Activated CD4-positive, alpha-beta memory T cell treated with anti-CD3 and anti-CD28 coated beads for 36 hours (primary cell): ENCODE data around the gene BTBD16. TPM values are rescaled to one million over a fixed set of nuclear protein-coding genes. Genes with fewer than 3 reads are reported as not detected.

Source experiments
- CTCF ChIA-PET: fragments of 350-600 bp; sonication (Branson Sonifier 250); formaldehyde crosslinking; loops from one replicate; lab custom pipeline; 2021; ENCODE audit warnings: antibody characterized with exemption, inconsistent platforms; lab: Charles Lee
- POLR2A ChIA-PET: fragments of 350-600 bp; sonication (Branson Sonifier 250); formaldehyde crosslinking; loops from one replicate; lab custom pipeline; 2021; ENCODE audit warnings: antibody characterized with exemption; lab: Charles Lee
- DNase-seq: peaks from one replicate; pipeline ENCODE4 v3.0.0-alpha.2; 2020
- H3K27ac Mint-ChIP-seq: one replicate; pipeline ENCODE4 v1.8.0; 2021; ENCODE audit warnings: mixed read lengths
- H3K27me3 Mint-ChIP-seq: one replicate; pipeline ENCODE4 v1.8.0; 2021; ENCODE audit warnings: mixed read lengths
- H3K36me3 Mint-ChIP-seq: one replicate; pipeline ENCODE4 v1.8.0; 2021; ENCODE audit warnings: mixed read lengths
- H3K4me1 Mint-ChIP-seq: one replicate; pipeline ENCODE4 v1.8.0; 2021; ENCODE audit warnings: low read depth, mixed read lengths
- H3K4me3 Mint-ChIP-seq: one replicate; pipeline ENCODE4 v1.8.0; 2021; ENCODE audit warnings: mild to moderate bottlenecking, mixed read lengths
- H3K9me3 Mint-ChIP-seq: one replicate; pipeline ENCODE4 v1.8.0; 2021; ENCODE audit warnings: mixed read lengths
- intact Hi-C: fragments of 100-400 bp; cut with micrococcal nuclease; formaldehyde crosslinking; loops from one replicate; pipeline ENCODE4 v1.15.1; 2023
- total RNA-seq, 2 experiments: library from RNA; stranded (reverse); gene quantifications; one replicate each; pipeline ENCODE4 v1.2.3, GENCODE V29; 2021

BTBD16 gene
- total RNA-seq, 2 experiments from 2014 or later, result not detected

- intact Hi-C loops, result no loop called here
- ChIA-PET CTCF (interaction anchor here (0.9 kb wide), 1 partner anchor 124 kb away, joined by 3 read pairs; no protein-coding TSS in a partner anchor), POLR2A (no interaction called here)
- H3K4me3 Mint-ChIP-seq, result no peak overlapping the region
- no peaks in the 10 kb centered on the region for H3K4me1 Mint-ChIP-seq
- H3K9me3 Mint-ChIP-seq, result peaks cover 5% of the 10 kb centered on the region
- DNase-seq, result no peak
- no peaks in the 10 kb centered on the region for H3K36me3 Mint-ChIP-seq
- H3K27me3 Mint-ChIP-seq, result no peaks in the 10 kb centered on the region
- no peak overlapping the region for H3K27ac Mint-ChIP-seq
Measured at GRCh38 chr10:122310311-122311050, 39.4 kb downstream of the BTBD16 start.

- H3K4me3 Mint-ChIP-seq, result no peak overlapping the region
- ChIA-PET CTCF (interaction anchor here (0.9 to 1.4 kb wide), 3 partner anchors 12 to 124 kb away, joined by 3 to 6 read pairs (median 5); no protein-coding TSS in a partner anchor), POLR2A (no interaction called here)
- H3K27me3 Mint-ChIP-seq, result no peaks in the 10 kb centered on the region
- no peak for DNase-seq
- H3K9me3 Mint-ChIP-seq, result no peaks in the 10 kb centered on the region
- H3K36me3 Mint-ChIP-seq, result no peaks in the 10 kb centered on the region
- no peak overlapping the region for H3K27ac Mint-ChIP-seq
- intact Hi-C loops, result no loop called here
- no peaks in the 10 kb centered on the region for H3K4me1 Mint-ChIP-seq
Measured at GRCh38 chr10:122311051-122311410, 39.9 kb downstream of the BTBD16 start.

DNA sequence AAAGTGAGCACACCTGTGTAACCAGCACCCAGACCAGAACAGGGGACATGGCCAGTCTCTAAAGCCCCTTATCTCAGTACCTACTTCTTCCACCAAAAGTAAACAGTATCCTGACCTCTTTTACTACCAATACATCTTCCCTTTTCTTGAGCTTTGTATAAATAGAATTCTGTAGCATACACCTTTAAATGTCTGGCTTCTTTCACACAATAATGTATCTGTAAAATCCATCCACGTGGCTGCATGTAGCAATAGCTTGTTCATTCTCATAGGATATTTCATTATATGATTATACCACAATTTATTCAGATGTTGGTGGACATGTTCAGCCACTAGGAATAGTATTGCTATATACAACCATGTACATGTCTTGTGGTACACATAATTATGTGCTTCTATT is 40.6 kb downstream of the BTBD16 start:
- Mint-ChIP-seq H3K4me1 (no peaks in the 10 kb centered on the region), H3K9me3 (no peaks in the 10 kb centered on the region), H3K4me3 (no peak overlapping the region), H3K36me3 (no peaks in the 10 kb centered on the region), H3K27ac (no peak overlapping the region), H3K27me3 (no peaks in the 10 kb centered on the region)
- DNase-seq, result no peak
- ChIA-PET CTCF (interaction anchor here (0.9 to 1.4 kb wide), 3 partner anchors 13 to 123 kb away, joined by 3 to 6 read pairs (median 5); no protein-coding TSS in a partner anchor), POLR2A (no interaction called here)
- intact Hi-C loops, result no loop called here

DNA sequence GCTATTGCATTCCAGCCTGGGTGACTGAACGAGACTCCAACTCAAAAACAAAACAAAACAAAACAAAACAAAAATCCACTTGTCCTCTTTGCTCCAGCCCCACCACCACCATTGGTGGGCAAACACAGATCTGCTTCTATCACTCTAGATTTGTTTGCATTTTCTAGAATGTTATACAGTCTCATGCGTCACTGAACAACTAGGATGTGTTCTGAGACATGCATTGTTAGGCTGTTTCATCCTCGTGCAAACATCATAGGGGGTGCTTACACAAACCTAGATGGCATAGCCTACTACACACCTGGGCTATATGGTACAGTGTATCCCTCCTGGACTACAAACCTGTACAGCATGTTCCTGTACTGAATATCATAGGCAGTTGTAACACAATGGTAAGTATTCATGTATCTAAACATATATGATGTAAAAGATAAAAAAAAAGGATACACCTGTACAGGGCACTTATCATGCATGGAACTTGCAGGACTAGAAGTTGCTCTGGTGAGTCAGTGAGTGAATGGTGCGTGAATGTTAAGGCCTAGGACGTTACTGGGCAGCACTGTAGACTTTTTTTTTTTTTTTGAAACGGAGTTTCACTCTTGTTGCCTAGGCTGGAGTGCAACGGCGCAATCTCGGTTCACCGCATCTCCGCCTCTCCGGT is 45.3 kb downstream of the BTBD16 start:
- no peak for DNase-seq
- CTCF ChIA-PET, result interaction anchor here (1.0 to 1.1 kb wide), 2 partner anchors 17 kb away, joined by 4 to 5 read pairs; no protein-coding TSS in a partner anchor
- intact Hi-C loops, result no loop called here
- Mint-ChIP-seq H3K9me3 (peaks cover 7% of the 10 kb centered on the region), H3K4me1 (no peaks in the 10 kb centered on the region), H3K27me3 (peaks cover 4% of the 10 kb centered on the region), H3K27ac (no peak overlapping the region), H3K36me3 (peaks cover under 1% of the 10 kb centered on the region), H3K4me3 (no peak overlapping the region)
- POLR2A ChIA-PET, result no interaction called here

GRCh38 chr10:122321960-122322359 is 50.9 kb downstream of the BTBD16 start:
- no peak overlapping the region for H3K4me3 Mint-ChIP-seq
- H3K27ac Mint-ChIP-seq, result no peak overlapping the region
- peaks cover 3% of the 10 kb centered on the region for H3K36me3 Mint-ChIP-seq
- POLR2A ChIA-PET, result no interaction called here
- CTCF ChIA-PET, result no interaction called here
- H3K27me3 Mint-ChIP-seq, result peaks cover 19% of the 10 kb centered on the region
- intact Hi-C loops, result no loop called here
- no peak for DNase-seq
- no peaks in the 10 kb centered on the region for H3K4me1 Mint-ChIP-seq
- peaks cover 7% of the 10 kb centered on the region for H3K9me3 Mint-ChIP-seq

GRCh38 chr10:122323189-122323588 is 52.1 kb downstream of the BTBD16 start:
- intact Hi-C loops, result no loop called here
- no peak for DNase-seq
- Mint-ChIP-seq H3K9me3 (peaks cover 7% of the 10 kb centered on the region), H3K4me1 (no peaks in the 10 kb centered on the region), H3K27me3 (peaks cover 19% of the 10 kb centered on the region), H3K27ac (no peak overlapping the region), H3K36me3 (peaks cover 3% of the 10 kb centered on the region), H3K4me3 (no peak overlapping the region)
- CTCF ChIA-PET, result interaction anchor here (1.0 to 1.9 kb wide), 4 partner anchors 21 to 242 kb away, joined by 3 to 6 read pairs (median 4); no protein-coding TSS in a partner anchor
- POLR2A ChIA-PET, result no interaction called here

DNA sequence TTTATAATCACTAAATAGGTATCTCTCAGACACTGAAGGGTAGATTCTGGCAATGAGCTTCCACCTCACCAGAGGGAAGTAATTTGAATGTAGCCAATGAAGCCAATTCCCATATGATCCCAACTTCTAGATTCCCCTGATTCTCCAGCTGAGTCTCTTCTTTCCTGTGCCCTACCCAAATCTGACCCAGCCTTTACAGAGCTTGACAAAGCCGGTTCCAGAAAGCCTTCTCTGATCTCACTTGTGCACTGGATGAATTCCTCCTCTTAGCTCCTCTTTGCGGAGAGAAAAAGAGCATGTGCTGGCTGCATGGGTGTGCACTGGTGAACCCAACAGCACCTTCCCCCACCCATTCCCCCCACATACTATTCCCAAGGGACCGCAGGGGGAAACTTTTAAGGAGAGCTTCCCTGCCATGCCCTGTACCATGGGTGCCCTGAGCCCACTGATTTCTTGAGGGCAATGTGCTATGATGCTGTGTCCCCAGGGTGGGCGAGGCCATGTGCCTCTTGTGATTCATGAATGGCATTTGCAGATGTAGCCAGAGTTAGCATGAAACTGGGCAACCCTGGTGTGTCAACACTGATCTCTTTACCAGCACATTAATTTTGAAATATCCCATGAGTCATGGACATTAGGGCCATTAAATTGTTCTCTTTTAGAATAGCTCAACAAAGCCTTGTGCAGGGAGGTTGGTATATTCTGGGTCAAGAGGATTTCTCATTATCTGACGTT is 53.0 kb downstream of the BTBD16 start:
- Mint-ChIP-seq H3K4me1 (no peaks in the 10 kb centered on the region), H3K9me3 (peaks cover 7% of the 10 kb centered on the region), H3K4me3 (no peak overlapping the region), H3K36me3 (peaks cover 3% of the 10 kb centered on the region), H3K27ac (no peak overlapping the region), H3K27me3 (peaks cover 22% of the 10 kb centered on the region)
- DNase-seq, result no peak
- intact Hi-C loops, result no loop called here
- ChIA-PET CTCF (interaction anchor here (1.0 to 1.9 kb wide), 4 partner anchors 20 to 241 kb away, joined by 3 to 6 read pairs (median 4); no protein-coding TSS in a partner anchor), POLR2A (no interaction called here)

- Mint-ChIP-seq H3K4me3 (no peak overlapping the region), H3K4me1 (no peaks in the 10 kb centered on the region), H3K27me3 (peaks cover 30% of the 10 kb centered on the region), H3K36me3 (peaks cover 3% of the 10 kb centered on the region), H3K27ac (no peak overlapping the region), H3K9me3 (peaks cover 5% of the 10 kb centered on the region)
- CTCF ChIA-PET, result no interaction called here
- intact Hi-C loops, result no loop called here
- POLR2A ChIA-PET, result no interaction called here
- DNase-seq, result no peak
Measured at GRCh38 chr10:122325235-122325634, 54.1 kb downstream of the BTBD16 start.

DNA sequence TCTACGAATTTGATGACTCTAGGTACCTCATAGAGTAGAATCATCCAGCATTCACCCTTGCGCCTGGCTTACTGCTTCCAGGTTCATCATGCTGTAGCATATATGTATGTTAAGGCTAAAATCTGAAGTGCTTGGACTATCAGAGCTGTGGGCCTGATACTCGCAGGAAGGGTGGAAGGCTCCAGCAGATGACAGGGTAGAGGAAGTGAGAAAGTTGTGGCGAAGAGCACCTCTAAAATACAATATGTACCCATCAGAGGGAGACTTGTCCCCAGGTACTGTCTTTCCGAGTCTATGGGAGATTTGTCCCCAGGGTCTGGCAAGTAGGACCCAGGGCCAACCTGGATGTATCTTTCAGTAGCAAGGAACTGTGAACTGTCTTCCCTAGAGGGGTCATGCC is 55.3 kb downstream of the BTBD16 start:
- ChIA-PET CTCF (interaction anchor here (1.3 kb wide), 1 partner anchor 27 kb away, joined by 5 read pairs; no protein-coding TSS in a partner anchor), POLR2A (no interaction called here)
- no peak for DNase-seq
- intact Hi-C loops, result no loop called here
- Mint-ChIP-seq H3K9me3 (no peaks in the 10 kb centered on the region), H3K27ac (no peak overlapping the region), H3K4me3 (no peak overlapping the region), H3K4me1 (no peaks in the 10 kb centered on the region), H3K27me3 (peaks cover 34% of the 10 kb centered on the region), H3K36me3 (peaks cover 3% of the 10 kb centered on the region)

GRCh38 chr10:122326806-122327205 is 55.7 kb downstream of the BTBD16 start:
- Mint-ChIP-seq H3K4me1 (no peaks in the 10 kb centered on the region), H3K27ac (no peak overlapping the region), H3K36me3 (no peaks in the 10 kb centered on the region), H3K9me3 (no peaks in the 10 kb centered on the region), H3K27me3 (peaks cover 35% of the 10 kb centered on the region), H3K4me3 (no peak overlapping the region)
- no peak for DNase-seq
- intact Hi-C loops, result no loop called here
- ChIA-PET POLR2A (no interaction called here), CTCF (interaction anchor here (1.0 to 1.3 kb wide), 2 partner anchors 28 to 108 kb away, joined by 3 to 5 read pairs; no protein-coding TSS in a partner anchor)

GRCh38 chr10:122327237-122328206 is 56.4 kb downstream of the BTBD16 start:
- no peak overlapping the region for H3K27ac Mint-ChIP-seq
- no peaks in the 10 kb centered on the region for H3K4me1 Mint-ChIP-seq
- POLR2A ChIA-PET, result no interaction called here
- intact Hi-C loops, result no loop called here
- CTCF ChIA-PET, result interaction anchor here (1.0 to 1.3 kb wide), 2 partner anchors 29 to 107 kb away, joined by 3 to 5 read pairs; no protein-coding TSS in a partner anchor
- H3K9me3 Mint-ChIP-seq, result no peaks in the 10 kb centered on the region
- peaks cover 39% of the 10 kb centered on the region for H3K27me3 Mint-ChIP-seq
- DNase-seq, result no peak
- H3K36me3 Mint-ChIP-seq, result no peaks in the 10 kb centered on the region
- no peak overlapping the region for H3K4me3 Mint-ChIP-seq
